Suprapubic skin (tissue), 4 donors: ENCODE results near the gene MEX3D. TPM values are rescaled to one million over a fixed set of nuclear protein-coding genes. Genes with fewer than 3 reads are reported as not detected.
"Not testable (repeated sequence)": the region's sequence is repeated elsewhere in the genome, so short reads cannot be mapped to it uniquely, and the experiment has no call there.

Source experiments
- DNase-seq, 2 donors: peaks; one replicate each; pipeline ENCODE4 v3.0.0-alpha.2; 2019; ENCODE audit warnings: low spot score in 2 of 2
- H3K27ac ChIP-seq: fragments of 200-600 bp; sonication (generic); one replicate; pipeline ENCODE4 v1.5.1; 2019
- H3K27me3 ChIP-seq: fragments of 200-600 bp; sonication (generic); one replicate; pipeline ENCODE4 v1.5.1; 2019
- H3K36me3 ChIP-seq: fragments of 200-600 bp; sonication (generic); one replicate; pipeline ENCODE4 v1.5.1; 2019
- H3K4me1 ChIP-seq: fragments of 200-600 bp; sonication (generic); one replicate; pipeline ENCODE4 v1.5.1; 2019
- H3K4me3 ChIP-seq: fragments of 200-600 bp; sonication (generic); one replicate; pipeline ENCODE4 v1.5.1; 2019; ENCODE audit warnings: mild to moderate bottlenecking
- H3K9me3 ChIP-seq: fragments of 200-600 bp; sonication (generic); one replicate; pipeline ENCODE4 v1.5.1; 2019
- EP300 ChIP-seq: sonication (generic); formaldehyde crosslinking; IDR thresholded peaks from one replicate; pipeline ENCODE4 v1.6.1; 2017; ENCODE audit warnings: antibody characterized with exemption
- POLR2A ChIP-seq, 2 donors: fragments of 450-650 bp; IDR thresholded peaks; one replicate each; pipeline ENCODE4 v1.6.1; 2017; ENCODE audit warnings: antibody characterized with exemption in 2 of 2, mild to moderate bottlenecking in 2 of 2, moderate library complexity in 2 of 2
- POLR2AphosphoS5 ChIP-seq, 3 donors: sonication (generic); formaldehyde crosslinking; IDR thresholded peaks; one replicate each; pipeline ENCODE4 v1.6.1; 2017; ENCODE audit warnings: antibody characterized with exemption in 3 of 3
- WGBS: methylation state at CpG from one replicate; pipeline ENCODE4 v1.1.5; 2018; 5-methylcytosine and 5-hydroxymethylcytosine counted together
- total RNA-seq, 4 donors: library from RNA; depleted of rRNA; stranded (reverse); fragments of >200 nt; gene quantifications; one replicate each; pipeline ENCODE4 v1.1.0, GENCODE V29; 2016
- TF ChIP-seq, protein P1 (sequence below), 2 donors: fragments of 200-600 bp in 1 of 2; fragments of 450-650 bp in 1 of 2; sonication (generic) in 1 of 2; IDR thresholded peaks; one replicate each; pipeline ENCODE4 v1.5.1; 2016 to 2019; ENCODE audit warnings: antibody characterized with exemption in 2 of 2, mild to moderate bottlenecking in 1 of 2, moderate library complexity in 1 of 2

The MEX3D gene
- total RNA-seq, 4 donors from 2014 or later = 20.1 to 36.4 (median 26.9) TPM

DNA sequence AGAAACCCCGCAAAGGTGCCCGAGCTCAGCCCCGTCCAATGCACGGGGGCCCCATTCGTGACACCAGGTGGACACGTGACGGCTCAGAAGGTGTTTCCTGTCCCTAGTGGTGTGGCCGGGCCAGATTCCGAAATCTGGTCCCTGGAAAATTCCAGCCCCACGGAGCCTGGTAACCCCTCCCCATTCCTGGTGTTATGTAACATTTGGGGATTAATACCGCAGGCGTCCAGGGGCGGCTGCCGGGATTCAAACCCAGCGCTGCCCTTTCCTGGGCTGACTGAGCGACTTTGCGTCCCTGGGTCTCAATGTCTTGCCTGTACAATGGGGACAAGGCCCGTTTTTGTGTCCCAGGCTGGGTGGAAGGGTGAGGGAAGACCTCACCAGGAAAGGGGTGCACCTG is 45.3 kb downstream of the MEX3D start:
- 40% methylated on average over 1 of the region's 18 CpGs for WGBS
- no peak overlapping the region for H3K27ac ChIP-seq

DNA sequence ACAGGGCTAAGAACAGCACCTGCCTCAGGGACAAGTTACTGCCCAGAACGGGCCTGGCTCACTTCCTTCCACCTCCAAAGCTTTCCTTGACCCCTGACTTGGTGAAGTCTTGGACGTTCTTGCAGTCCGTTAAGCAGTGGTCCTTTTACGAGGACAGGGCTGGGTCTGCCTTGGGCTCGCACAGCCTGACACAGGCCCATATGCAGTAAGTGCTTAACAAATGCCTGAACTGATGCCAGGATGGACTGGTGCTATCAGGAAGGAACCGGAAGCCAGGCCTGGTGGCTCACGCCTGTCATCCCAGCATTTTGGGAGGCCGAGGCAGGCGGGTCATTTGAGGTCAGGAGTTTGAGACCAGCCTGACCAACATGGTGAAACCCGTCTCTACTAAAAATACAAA is 46.1 kb downstream of the MEX3D start:
- WGBS = 73% methylated on average over 10 of the region's 10 CpGs
- TF ChIP-seq, protein P1, sequence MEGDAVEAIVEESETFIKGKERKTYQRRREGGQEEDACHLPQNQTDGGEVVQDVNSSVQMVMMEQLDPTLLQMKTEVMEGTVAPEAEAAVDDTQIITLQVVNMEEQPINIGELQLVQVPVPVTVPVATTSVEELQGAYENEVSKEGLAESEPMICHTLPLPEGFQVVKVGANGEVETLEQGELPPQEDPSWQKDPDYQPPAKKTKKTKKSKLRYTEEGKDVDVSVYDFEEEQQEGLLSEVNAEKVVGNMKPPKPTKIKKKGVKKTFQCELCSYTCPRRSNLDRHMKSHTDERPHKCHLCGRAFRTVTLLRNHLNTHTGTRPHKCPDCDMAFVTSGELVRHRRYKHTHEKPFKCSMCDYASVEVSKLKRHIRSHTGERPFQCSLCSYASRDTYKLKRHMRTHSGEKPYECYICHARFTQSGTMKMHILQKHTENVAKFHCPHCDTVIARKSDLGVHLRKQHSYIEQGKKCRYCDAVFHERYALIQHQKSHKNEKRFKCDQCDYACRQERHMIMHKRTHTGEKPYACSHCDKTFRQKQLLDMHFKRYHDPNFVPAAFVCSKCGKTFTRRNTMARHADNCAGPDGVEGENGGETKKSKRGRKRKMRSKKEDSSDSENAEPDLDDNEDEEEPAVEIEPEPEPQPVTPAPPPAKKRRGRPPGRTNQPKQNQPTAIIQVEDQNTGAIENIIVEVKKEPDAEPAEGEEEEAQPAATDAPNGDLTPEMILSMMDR (IDR thresholded peaks at IDR 0.05) = no peak
- no peak for TF ChIP-seq POLR2AphosphoS5 (IDR thresholded peaks at IDR 0.05)
- TF ChIP-seq POLR2A (IDR thresholded peaks at IDR 0.05) = no peak
- TF ChIP-seq EP300 = no peak
- no peak overlapping the region for H3K4me3 ChIP-seq
- no peak for DNase-seq
- peaks cover 56% of the 10 kb centered on the region for H3K27me3 ChIP-seq
- no peaks in the 10 kb centered on the region for H3K9me3 ChIP-seq
- H3K4me1 ChIP-seq = peaks cover 13% of the 10 kb centered on the region
- no peak overlapping the region for H3K27ac ChIP-seq
- H3K36me3 ChIP-seq = no peaks in the 10 kb centered on the region

More for the DNA sequence above, 45.3 kb downstream of the MEX3D start:
- peaks cover 13% of the 10 kb centered on the region for H3K4me1 ChIP-seq
- no peak for TF ChIP-seq POLR2A (IDR thresholded peaks at IDR 0.05)
- TF ChIP-seq POLR2AphosphoS5 (IDR thresholded peaks at IDR 0.05) = no peak
- DNase-seq = no peak
- H3K27me3 ChIP-seq = peaks cover 64% of the 10 kb centered on the region
- no peaks in the 10 kb centered on the region for H3K36me3 ChIP-seq
- no peak overlapping the region for H3K4me3 ChIP-seq
- no peaks in the 10 kb centered on the region for H3K9me3 ChIP-seq

DNA sequence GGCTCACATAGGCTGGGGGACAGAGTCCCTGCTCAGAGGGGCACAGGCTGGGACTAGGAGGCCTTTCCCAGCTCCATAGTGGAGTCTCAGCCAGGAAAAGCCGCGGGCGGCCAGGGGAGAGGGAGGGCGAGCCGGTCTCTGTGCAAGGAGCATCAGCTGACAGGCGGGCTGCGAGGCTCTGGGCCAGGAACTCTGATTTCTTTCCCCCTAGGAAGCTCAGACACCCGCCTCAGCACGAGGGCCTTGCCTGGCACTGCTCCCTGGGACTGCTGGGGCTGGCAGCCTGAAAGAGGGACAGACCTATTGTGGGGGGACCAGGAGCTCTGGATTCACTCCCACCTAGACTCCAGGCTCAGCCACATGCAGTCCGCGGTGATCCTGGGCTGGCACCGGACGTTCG is 46.5 kb downstream of the MEX3D start:
- H3K36me3 ChIP-seq = no peaks in the 10 kb centered on the region
- WGBS = 65% methylated on average over 4 of the region's 14 CpGs
- no peaks in the 10 kb centered on the region for H3K9me3 ChIP-seq
- peaks cover 52% of the 10 kb centered on the region for H3K27me3 ChIP-seq
- H3K4me1 ChIP-seq = peaks cover 13% of the 10 kb centered on the region
- TF ChIP-seq POLR2A (IDR thresholded peaks at IDR 0.05) (no peak), EP300 (no peak), POLR2AphosphoS5 (IDR thresholded peaks at IDR 0.05) (no peak)
- TF ChIP-seq, protein P1 (IDR thresholded peaks at IDR 0.05) = no peak
- DNase-seq = no peak
- no peak overlapping the region for H3K4me3 ChIP-seq
- H3K27ac ChIP-seq = no peak overlapping the region

DNA sequence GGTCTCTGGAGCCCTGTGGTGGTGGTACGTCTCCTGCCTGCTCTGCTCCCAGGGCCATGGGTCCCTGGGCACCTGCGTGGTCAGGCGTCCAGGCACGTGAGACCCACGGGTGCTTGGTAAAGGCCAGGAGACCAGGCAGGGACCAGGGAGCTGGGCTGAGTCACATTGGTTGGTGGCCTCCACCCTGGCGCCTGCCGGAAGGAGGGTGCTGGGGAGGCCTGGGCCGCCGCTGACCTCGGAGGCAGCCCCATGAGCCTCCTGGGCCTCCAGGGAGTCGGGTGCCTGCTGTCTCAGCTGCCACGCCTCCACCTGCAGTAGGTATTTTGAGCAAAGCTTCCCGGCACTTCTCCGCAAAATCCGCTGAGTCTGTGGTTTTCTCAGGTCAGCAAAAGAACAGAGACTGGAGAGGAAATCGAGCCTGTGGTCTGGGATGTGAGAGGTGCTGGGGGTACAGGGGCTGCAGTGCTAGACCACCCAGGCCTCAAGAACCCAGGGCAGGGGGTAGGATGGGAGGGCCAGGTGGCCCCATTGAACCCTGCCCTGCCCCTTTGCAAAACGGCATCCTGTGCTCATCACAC is 47.8 kb downstream of the MEX3D start:
- no peak for DNase-seq
- Histone ChIP-seq H3K36me3 (no peaks in the 10 kb centered on the region), H3K27me3 (peaks cover 38% of the 10 kb centered on the region), H3K4me1 (peaks cover 13% of the 10 kb centered on the region), H3K9me3 (no peaks in the 10 kb centered on the region), H3K4me3 (no peak overlapping the region), H3K27ac (no peak overlapping the region)
- TF ChIP-seq, protein P1 (IDR thresholded peaks at IDR 0.05) = no peak
- TF ChIP-seq POLR2A (IDR thresholded peaks at IDR 0.05) = no peak
- no peak for TF ChIP-seq POLR2AphosphoS5 (IDR thresholded peaks at IDR 0.05)
- TF ChIP-seq EP300 = no peak
- 82% methylated on average over 9 of the region's 17 CpGs for WGBS

DNA sequence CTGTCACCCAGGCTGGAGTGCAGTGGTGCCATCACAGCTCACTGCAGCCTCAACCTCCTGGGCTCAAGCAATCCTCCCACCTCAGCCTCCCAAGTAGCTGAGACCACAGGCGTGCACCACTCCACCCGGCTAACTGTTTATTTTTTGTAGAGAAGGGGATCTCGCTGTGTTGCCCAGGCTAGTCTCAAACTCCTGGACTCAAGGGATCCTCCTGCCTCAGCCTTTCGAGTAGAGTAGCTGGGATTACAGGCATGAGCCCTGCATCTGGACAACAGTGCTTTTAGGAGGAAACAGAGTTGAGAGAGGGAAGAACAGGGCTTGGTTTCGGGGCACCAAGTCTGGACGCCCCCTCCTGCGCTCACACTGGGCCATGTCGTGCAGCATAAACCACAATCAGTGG is 48.3 kb downstream of the MEX3D start:
- Histone ChIP-seq H3K4me1 (peaks cover 13% of the 10 kb centered on the region), H3K27me3 (peaks cover 33% of the 10 kb centered on the region)
- not testable (repeated sequence) for H3K27ac ChIP-seq, H3K4me3 ChIP-seq, H3K9me3 ChIP-seq, H3K36me3 ChIP-seq, DNase-seq
- 93% methylated on average over 8 of the region's 8 CpGs for WGBS

DNA sequence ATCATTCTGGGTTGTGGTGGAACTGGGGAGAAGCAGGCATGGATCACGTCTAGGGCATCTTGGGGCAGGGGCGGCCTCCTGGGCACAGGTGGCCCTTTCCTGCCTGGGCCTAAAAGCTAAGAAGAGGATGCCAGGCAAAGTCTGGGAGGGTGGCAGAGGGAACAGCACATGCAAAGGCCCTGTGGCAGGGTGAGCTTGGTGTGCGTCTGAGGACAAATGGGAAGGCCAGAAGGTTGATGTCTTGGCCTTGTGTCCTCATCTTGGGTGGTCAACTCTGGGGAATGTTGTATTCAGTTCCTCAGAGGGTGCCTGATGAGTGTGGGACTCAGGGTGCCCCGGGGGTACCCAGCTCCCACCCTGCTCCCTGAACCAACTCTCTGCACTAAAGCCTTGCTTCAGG is 49.7 kb downstream of the MEX3D start:
- TF ChIP-seq POLR2A (IDR thresholded peaks at IDR 0.05) = no peak
- TF ChIP-seq, protein P1 (IDR thresholded peaks at IDR 0.05) = no peak
- TF ChIP-seq EP300 = no peak
- TF ChIP-seq POLR2AphosphoS5 (IDR thresholded peaks at IDR 0.05) = no peak
- 89% methylated on average over 3 of the region's 4 CpGs for WGBS
- H3K36me3 ChIP-seq = no peaks in the 10 kb centered on the region
- no peak for DNase-seq
- no peak overlapping the region for H3K4me3 ChIP-seq
- no peak overlapping the region for H3K27ac ChIP-seq
- peaks cover 10% of the 10 kb centered on the region for H3K4me1 ChIP-seq
- H3K27me3 ChIP-seq = peaks cover 24% of the 10 kb centered on the region
- H3K9me3 ChIP-seq = no peaks in the 10 kb centered on the region
